22Rv1 (cell line): ENCODE data around the gene ACVR1C.

ENCODE experiments used
- CTCF ChIP-seq: fragments of 450-650 bp; IDR thresholded peaks from 2 replicates; pipeline ENCODE4 v1.5.1; 2017; ENCODE audit warnings: mild to moderate bottlenecking
- ZFX ChIP-seq: fragments of 450-650 bp; IDR thresholded peaks from 2 replicates; pipeline ENCODE4 v1.6.1; 2017; ENCODE audit warnings: antibody characterized with exemption, borderline replicate concordance

GRCh38 chr2:157644776-157645175 is 16.1 kb upstream of the ACVR1C start:
- no peak for TF ChIP-seq CTCF
- no peak for TF ChIP-seq ZFX
